ENCODE results near the gene C13orf46. TPM values are rescaled to one million over a fixed set of nuclear protein-coding genes. Genes with fewer than 3 reads are reported as not detected.

C13orf46 gene
- total RNA-seq, 4 donors from 2014 or later = 0.41 to 77.4 (median 1.1) TPM; not detected in 1

DNA sequence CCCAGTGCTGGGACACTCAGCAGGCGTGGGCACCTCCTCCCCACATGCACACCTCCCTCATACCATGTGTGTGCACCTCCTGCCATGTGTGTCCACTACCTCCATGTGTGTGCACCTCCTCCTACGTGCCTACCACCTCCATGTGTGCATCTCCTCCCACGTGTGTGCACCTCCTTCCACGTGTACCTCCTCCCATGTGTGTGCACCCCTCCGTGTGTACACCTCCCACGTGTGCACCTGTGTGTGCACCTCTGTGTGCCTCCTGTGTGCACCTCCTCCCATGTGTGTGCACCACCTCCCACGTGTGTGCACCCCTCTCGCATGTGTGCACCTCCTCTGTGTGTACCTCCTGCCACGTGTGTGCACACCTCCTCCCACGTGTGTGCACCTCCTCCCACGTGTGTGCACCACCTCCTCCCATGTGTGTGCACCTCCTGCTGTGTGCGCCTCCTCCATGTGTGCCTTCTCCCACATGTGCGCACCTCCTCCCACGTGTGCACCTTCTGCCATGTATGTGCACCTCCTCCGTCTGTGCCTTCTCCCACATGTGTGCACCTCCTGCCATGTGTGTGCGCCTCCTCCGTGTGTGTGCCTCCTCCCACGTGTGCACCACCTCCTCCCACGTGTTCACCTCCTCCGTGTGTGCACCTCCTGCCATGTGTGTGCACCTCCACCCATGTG, 6.1 kb upstream of the C13orf46 start:
- in situ Hi-C loops (cut with MboI; ENCODE audit: low pct_ligation_motif_present in 1 of 4, low pct_unique_long_range_greater_than_20kb in 1 of 4, low sequenced_read_pairs in 3 of 4) = no loop called here
- TF ChIP-seq POLR2AphosphoS5 (IDR thresholded peaks at IDR 0.05) (no peak), EP300 (IDR thresholded peaks at IDR 0.05; ENCODE audit: low read depth) (no peak), POLR2A (IDR thresholded peaks at IDR 0.05) (no peak)
- TF ChIP-seq, protein P1, sequence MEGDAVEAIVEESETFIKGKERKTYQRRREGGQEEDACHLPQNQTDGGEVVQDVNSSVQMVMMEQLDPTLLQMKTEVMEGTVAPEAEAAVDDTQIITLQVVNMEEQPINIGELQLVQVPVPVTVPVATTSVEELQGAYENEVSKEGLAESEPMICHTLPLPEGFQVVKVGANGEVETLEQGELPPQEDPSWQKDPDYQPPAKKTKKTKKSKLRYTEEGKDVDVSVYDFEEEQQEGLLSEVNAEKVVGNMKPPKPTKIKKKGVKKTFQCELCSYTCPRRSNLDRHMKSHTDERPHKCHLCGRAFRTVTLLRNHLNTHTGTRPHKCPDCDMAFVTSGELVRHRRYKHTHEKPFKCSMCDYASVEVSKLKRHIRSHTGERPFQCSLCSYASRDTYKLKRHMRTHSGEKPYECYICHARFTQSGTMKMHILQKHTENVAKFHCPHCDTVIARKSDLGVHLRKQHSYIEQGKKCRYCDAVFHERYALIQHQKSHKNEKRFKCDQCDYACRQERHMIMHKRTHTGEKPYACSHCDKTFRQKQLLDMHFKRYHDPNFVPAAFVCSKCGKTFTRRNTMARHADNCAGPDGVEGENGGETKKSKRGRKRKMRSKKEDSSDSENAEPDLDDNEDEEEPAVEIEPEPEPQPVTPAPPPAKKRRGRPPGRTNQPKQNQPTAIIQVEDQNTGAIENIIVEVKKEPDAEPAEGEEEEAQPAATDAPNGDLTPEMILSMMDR (IDR thresholded peaks at IDR 0.05) = no peak
- no peaks in the 10 kb centered on the region for H3K9me3 ChIP-seq
- intact Hi-C loops (cut with DNase I; ENCODE audit: low total_unique reads) = no loop called here
- no peaks in the 10 kb centered on the region for H3K36me3 ChIP-seq
- no peak overlapping the region for H3K4me3 ChIP-seq
- H3K4me1 ChIP-seq = peaks cover 0 to 12% (median 4%) of the 10 kb centered on the region in 4 donors
- H3K27me3 ChIP-seq = no peaks in the 10 kb centered on the region
- DNase-seq = no peak
- no peak overlapping the region for H3K27ac ChIP-seq
- 89 to 100% methylated on average over 6 to 20 of the region's 20 CpGs for WGBS, 2 donors (ENCODE audit: low coverage in 1 of 2)

DNA sequence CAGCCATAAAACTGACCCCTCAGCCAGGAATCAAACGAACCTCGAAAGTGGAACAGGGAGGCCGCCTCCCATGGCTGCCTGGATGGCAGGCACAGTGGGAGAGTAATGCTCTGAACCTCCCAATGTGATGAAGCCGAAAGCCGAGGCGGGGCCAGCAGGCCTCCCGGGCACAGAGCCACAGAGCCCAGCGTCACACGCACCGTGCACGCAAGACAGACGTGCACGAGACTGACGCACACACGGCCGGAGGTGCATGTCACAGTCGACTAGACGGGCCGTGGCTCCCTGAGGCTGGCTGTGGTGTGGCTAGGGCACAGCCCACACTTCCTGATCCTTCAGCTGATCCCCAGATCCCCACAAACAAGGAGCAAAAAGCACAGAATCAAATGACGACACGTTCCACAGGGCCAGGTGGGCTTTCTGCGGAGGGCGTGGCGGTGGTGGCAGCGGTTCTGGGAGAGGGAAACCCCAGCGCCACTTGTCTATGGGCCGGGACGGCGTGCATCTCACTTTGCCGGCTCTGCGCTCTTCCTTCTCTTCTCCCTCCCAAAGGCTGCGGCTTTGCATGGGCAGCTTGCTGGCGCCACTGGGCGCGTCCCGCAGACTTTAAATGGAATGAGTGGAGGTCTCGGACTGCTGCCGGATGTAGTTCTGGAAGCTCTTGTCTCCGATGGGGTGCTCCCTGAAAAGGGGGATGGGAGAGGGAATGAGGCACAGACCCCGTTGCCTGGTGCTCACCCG, 5.0 kb upstream of the C13orf46 start:
- Histone ChIP-seq H3K36me3 (no peaks in the 10 kb centered on the region), H3K27me3 (no peaks in the 10 kb centered on the region), H3K4me3 (no peak overlapping the region), H3K9me3 (no peaks in the 10 kb centered on the region), H3K4me1 (peaks cover 0 to 12% (median 4%) of the 10 kb centered on the region in 4 donors), H3K27ac (no peak overlapping the region)
- in situ Hi-C loops (cut with MboI; ENCODE audit: low pct_ligation_motif_present in 1 of 4, low pct_unique_long_range_greater_than_20kb in 1 of 4, low sequenced_read_pairs in 3 of 4) (no loop called here), intact Hi-C loops (cut with DNase I; ENCODE audit: low total_unique reads) (no loop called here)
- DNase-seq = no peak
- TF ChIP-seq EP300 (IDR thresholded peaks at IDR 0.05; ENCODE audit: low read depth) = no peak
- TF ChIP-seq, protein P1 (IDR thresholded peaks at IDR 0.05) = no peak
- no peak for TF ChIP-seq POLR2AphosphoS5 (IDR thresholded peaks at IDR 0.05)
- WGBS, 2 donors (ENCODE audit: low coverage in 1 of 2) = 92% methylated on average over 41 of the region's 41 CpGs; no CpG with 5 or more reads in 1 of the 2 donors

DNA sequence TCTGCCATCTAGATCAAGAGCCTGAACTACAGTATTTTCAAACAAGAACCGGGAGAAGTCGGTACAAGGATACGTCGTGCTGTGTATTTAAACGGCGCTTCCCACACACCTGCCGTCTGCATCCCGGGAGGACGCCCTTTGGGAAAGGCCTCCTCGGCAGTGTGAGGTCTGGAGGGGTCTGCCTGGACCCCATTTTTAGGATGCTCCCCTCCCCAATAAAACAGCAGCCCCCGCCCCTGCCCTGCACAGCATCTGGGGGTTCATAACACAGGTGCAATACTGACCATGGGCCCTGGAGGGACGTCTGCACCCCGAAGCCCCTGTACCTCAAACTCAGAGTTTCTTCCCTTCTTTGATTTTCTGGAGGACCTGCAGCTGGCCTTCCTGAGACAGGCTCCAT, 4.1 kb upstream of the C13orf46 start:
- Histone ChIP-seq H3K9me3 (no peaks in the 10 kb centered on the region), H3K27ac (no peak overlapping the region), H3K36me3 (no peaks in the 10 kb centered on the region), H3K4me3 (no peak overlapping the region), H3K4me1 (peaks cover 0 to 12% (median 4%) of the 10 kb centered on the region in 4 donors), H3K27me3 (no peaks in the 10 kb centered on the region)
- TF ChIP-seq POLR2A (IDR thresholded peaks at IDR 0.05) (no peak), EP300 (IDR thresholded peaks at IDR 0.05; ENCODE audit: low read depth) (no peak), POLR2AphosphoS5 (IDR thresholded peaks at IDR 0.05) (no peak)
- TF ChIP-seq, protein P1 (IDR thresholded peaks at IDR 0.05) = no peak
- no peak for DNase-seq
- intact Hi-C loops (cut with DNase I; ENCODE audit: low total_unique reads) (no loop called here), in situ Hi-C loops (cut with MboI; ENCODE audit: low pct_ligation_motif_present in 1 of 4, low pct_unique_long_range_greater_than_20kb in 1 of 4, low sequenced_read_pairs in 3 of 4) (no loop called here)
- 87 to 97% methylated on average over 6 to 13 of the region's 13 CpGs for WGBS, 2 donors (ENCODE audit: low coverage in 1 of 2)
